UCSD-AML1 (cell line): ENCODE measurements around the gene PDZK1.
"Not testable (repeated sequence)": the region's sequence is repeated elsewhere in the genome, so short reads cannot be mapped to it uniquely, and the experiment has no call there.

Experiments used
- DNase-seq: peaks from one replicate; lab custom pipeline; 2025; ENCODE audit not compliant: unreplicated experiment; lab: John Stamatoyannopoulos, UW

PDZK1 gene

GRCh38 chr1:145662502-145662901 lies 44.7 kb downstream of the PDZK1 start:
- DNase-seq: not testable (repeated sequence)

- not testable (repeated sequence) for DNase-seq
These were observed 50.8 kb downstream of the PDZK1 start for GRCh38 chr1:145656245-145656943.

- not testable (repeated sequence) for DNase-seq
These were observed 63.2 kb downstream of the PDZK1 start for GRCh38 chr1:145643990-145644389.

GRCh38 chr1:145641886-145642285 lies 65.3 kb downstream of the PDZK1 start:
- DNase-seq: not testable (repeated sequence)

- DNase-seq: not testable (repeated sequence)
These were observed 70.9 kb downstream of the PDZK1 start for GRCh38 chr1:145636237-145636636.

- DNase-seq: not testable (repeated sequence)
These were observed 85.0 kb downstream of the PDZK1 start for GRCh38 chr1:145622177-145622576.
